NK-92 (cell line): Measurements from ENCODE around the gene CBY2.
"Not testable (repeated sequence)": the region's sequence is repeated elsewhere in the genome, so short reads cannot be mapped to it uniquely, and the experiment has no call there.

ENCODE experiments used
- DNase-seq: peaks from one replicate; lab custom pipeline; 2025; ENCODE audit not compliant: unreplicated experiment; lab: John Stamatoyannopoulos, UW

Gene CBY2

DNA sequence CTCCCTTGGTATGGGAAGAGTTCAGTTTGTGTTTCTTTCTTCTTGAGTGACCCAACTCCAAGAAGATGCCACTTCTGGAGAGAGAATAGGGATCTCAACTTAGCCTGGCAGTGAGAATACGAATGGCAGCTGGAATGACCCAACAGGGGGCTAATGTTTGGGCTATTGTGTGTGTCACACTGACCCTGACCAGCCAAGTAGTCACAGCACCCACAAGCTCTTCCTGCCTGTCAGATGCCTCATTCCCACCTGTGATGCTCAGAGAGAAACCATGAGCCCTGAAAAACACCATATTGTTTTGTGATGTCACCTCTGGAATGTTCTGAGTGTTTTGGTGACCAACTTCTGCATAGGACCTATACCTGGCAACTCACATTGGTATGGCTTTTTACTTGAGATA, at the start of gene CBY2:
CBY2 (plus strand) TSS at position 233 of the 400 bp plus-strand sequence; CDS start at position 304, 71 bp downstream.
- no peak for DNase-seq

GRCh38 chr13:45654633-45655349, 47.3 kb upstream of the CBY2 start:
- DNase-seq: no peak

GRCh38 chr13:45658586-45659235, 43.4 kb upstream of the CBY2 start:
- no peak for DNase-seq

DNA sequence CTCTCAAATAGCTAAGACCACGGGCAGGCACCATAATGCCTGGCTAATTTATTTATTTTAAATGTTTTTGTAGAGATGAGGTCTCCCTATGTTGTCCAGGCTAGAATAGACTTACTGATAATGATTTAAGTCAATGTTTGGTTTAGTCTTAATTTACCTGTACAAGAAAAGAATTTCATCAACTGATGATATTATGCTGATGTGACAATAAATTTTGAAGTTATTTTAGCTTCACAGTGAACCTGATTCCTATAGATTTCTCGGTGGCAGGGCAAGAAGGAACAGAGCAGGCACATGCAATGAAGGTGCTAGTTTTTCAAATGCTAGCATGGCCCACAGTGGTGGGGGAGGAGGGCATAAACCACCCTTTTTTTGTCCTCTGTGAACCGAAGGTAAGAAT, 42.6 kb upstream of the CBY2 start:
- DNase-seq: no peak

DNA sequence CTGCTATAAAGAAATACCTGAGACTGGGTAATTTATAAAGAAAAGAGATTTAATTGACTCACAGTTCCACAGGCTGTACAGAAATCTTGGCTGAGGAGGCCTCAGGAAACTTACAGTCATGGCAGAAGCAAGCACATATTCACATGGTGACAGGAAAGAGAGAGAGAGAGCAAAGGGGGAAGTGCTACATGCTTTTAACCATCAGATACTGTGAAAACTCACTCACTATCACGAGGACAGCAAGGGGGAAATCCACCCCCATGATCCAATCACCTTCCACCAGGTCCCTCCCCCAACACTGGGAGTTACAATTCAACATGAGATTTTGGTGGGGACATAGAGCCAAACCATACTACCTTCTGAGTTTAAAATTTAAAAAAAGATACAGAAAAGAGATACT, 41.7 kb upstream of the CBY2 start:
- not testable (repeated sequence) for DNase-seq

- no peak for DNase-seq
Measured at GRCh38 chr13:45662162-45662561, 40.0 kb upstream of the CBY2 start.

DNA sequence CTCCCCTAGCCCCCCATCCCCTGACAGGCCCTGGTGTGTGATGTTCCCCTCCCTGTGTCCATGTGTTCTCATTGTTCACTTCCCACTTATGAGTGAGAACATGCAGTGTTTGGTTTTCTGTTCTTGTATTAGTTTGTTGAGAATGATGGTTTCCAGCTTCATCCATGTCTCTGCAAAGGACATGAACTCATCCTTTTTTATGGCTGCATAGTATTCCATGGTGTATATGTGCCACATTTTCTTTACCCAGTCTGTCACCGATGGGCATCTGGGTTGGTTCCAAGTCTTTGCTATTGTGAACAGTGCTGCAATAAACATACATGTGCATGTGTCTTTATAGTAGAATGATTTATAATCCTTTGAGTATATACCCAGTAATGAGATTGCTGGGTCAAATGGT, 39.2 kb upstream of the CBY2 start:
- DNase-seq: not testable (repeated sequence)

- DNase-seq: not testable (repeated sequence)
Measured at GRCh38 chr13:45669626-45670025, 32.5 kb upstream of the CBY2 start.

DNA sequence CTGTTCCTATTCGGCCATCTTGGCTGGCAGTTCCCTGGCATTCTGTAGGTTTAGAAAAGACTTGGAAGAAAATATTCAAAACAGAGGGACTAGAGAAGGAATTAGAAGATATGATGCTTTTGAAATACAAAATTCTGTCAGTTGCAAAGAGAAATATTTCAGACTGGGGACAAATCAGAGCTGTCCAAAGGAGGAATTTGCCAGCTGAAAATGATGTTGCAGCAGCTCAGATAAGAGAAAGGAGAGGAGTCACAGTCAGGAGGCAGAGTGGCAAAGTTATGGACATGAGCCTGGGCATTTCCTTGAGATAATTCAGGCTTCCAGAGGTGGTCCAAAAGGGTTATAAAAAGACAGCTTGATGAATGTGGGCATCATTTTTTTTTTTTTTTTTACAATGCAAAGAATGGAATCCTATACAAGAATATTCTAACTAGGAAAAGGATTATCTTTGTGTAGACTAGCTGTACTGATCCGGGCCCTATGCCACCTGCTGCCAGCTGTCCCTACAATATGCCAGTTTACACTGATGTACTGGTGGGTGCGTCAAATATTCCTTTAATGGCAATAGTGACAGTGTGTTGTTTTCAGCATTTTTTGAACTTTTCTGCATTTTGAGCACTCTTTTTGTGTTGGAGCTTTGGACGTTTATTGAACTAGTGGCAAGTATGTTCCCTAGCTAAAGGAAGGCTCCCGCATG, 31.8 kb upstream of the CBY2 start:
- no peak for DNase-seq

- DNase-seq: no peak
Measured at GRCh38 chr13:45674908-45675307, 27.2 kb upstream of the CBY2 start.

GRCh38 chr13:45678282-45678681, 23.8 kb upstream of the CBY2 start:
- no peak for DNase-seq

GRCh38 chr13:45681113-45681512, 21.0 kb upstream of the CBY2 start:
- no peak for DNase-seq

GRCh38 chr13:45682494-45683008, 19.6 kb upstream of the CBY2 start:
- DNase-seq: no peak

GRCh38 chr13:45683701-45684100, 18.4 kb upstream of the CBY2 start:
- DNase-seq: no peak

GRCh38 chr13:45688577-45688976, 13.5 kb upstream of the CBY2 start:
- DNase-seq: no peak

- DNase-seq: no peak
Measured at GRCh38 chr13:45690636-45691035, 11.5 kb upstream of the CBY2 start.

DNA sequence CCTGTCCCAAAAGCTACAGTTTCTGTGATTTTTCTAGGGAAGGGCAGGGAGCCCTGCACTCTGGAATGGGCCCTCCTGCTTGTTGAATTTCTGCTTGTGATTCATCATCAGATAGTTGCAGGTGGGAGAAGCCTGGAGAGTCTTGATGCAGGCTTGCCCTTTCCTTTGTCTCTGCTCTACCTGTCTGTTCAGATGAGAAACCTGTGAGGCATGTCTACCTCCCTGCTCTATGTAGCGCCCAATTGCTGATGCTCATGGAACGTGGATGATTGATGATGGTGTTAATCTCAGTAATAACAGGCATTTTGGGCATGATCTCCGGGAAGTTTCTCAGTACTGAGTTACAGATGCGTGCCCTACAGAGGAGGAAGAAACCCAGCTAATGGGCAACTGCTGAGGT, 10.9 kb upstream of the CBY2 start:
- DNase-seq: no peak

DNA sequence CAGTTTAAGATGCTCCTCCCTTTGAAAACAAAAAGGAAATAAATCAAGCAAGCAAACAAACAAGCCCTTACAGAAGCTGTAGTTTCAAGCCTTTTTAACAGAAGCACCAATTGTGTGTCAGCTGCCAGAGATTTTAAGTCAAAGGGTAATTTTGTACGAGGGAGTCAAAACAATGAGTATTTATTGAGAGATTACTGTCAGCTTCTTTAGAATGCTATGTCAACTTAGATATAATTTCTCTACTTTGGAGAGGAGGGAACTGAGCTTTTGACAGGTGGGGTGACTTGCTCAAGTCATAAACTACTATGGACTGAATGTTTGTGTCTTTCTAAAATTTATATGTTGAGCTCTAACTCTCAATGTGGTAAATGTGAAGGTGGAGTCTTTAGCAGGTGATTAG, 10.5 kb upstream of the CBY2 start:
- no peak for DNase-seq

GRCh38 chr13:45695198-45695730, 6.9 kb upstream of the CBY2 start:
- DNase-seq: no peak

GRCh38 chr13:45696610-45697226, 5.4 kb upstream of the CBY2 start:
- no peak for DNase-seq
